Activated gamma-delta T cell treated with Interleukin-2 at 50 U/mL for 16 hours (primary cell): ENCODE measurements around the gene PKP3.
A peak's percentile ranks its signal among the peaks of the same experiment; 100 is the strongest.
"Not testable (repeated sequence)": the region's sequence is repeated elsewhere in the genome, so short reads cannot be mapped to it uniquely, and the experiment has no call there.

ENCODE experiments used
- DNase-seq: peaks from one replicate; pipeline ENCODE4 v3.0.0-alpha.2; 2020

The PKP3 gene

GRCh38 chr11:432501-433100 lies 38.6 kb downstream of the PKP3 start:
- no peak for DNase-seq

DNA sequence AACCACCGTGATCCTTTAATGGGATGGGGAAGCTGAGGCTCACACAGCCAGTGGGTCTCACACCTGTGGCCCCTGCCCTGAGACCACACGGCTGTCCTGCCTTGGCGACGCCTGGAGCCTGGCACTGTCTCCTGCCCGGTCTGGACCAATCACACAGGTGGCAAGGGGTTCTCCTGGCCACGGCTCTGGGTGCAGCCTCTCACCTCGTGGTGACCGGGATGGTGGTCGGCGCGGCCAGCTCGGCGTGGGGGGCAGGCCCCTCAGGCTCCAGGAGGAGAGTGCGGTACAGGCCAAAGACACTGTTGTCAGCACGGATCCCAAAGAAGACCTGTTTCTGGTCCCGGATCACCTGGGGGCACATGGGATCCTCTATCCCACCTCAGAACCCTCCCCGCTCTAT lies 39.1 kb downstream of the PKP3 start:
- DNase-seq, result no peak

DNA sequence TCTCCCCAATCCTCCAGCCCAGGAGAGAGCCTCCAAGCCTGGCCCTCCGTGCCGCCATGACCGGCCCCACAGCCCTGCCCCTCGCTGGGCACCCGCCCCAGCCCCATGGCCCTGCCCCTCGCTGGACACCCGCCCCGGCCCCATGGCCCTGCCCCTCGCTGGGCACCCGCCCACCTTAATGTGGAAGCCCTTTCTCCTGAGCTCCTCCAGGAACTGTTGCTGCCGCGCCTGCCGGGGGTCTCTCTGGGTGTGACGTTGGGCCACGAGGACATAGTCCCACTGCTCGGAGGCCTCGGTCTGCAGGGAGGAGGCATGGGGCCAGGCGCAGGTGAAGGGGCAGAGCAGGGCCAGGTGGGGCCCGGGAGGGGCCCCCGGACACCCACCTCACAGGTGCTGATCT lies 39.6 kb downstream of the PKP3 start:
- no peak for DNase-seq

GRCh38 chr11:434496-434895 lies 40.5 kb downstream of the PKP3 start:
- DNase-seq, result no peak

- not testable (repeated sequence) for DNase-seq
Observed at GRCh38 chr11:434999-435740, 41.2 kb downstream of the PKP3 start.

DNA sequence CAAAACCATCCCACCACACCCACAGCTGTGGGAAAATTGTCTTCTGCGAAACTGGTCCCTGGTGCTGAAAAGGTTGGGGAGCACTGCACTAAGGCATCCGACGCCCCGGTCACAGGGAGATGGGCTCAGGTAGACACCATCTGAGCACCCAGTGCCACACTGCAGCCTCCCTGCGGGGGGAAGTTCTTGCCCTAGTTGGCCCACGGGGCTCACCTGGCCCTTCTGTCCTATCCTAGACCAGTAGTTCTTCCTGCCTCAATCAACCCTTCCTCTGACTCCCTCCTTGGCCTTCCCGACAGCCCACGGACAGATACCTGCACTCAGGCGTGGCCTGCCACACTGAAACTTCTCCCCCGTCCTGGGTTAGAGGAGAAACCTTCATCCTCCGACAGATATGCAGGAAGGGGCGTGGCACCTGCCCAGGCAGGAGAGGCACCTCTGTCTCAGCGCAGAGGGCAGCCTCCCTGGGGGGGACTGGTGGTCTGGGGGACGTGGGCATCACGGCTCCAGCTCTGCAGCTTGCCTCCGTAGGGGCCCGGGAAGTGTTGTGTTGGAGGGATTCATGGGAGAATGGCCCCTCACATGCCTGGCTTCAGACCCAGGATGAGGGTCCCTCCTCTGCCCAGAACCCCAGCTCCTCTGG lies 43.3 kb downstream of the PKP3 start:
- DNase-seq, result no peak

- DNase-seq, result no peak
Observed at GRCh38 chr11:438101-438844, 44.3 kb downstream of the PKP3 start.

- no peak for DNase-seq
Observed at GRCh38 chr11:439315-440064, 45.5 kb downstream of the PKP3 start.

GRCh38 chr11:440065-441042 lies 46.3 kb downstream of the PKP3 start:
- DNase-seq, result no peak

- no peak for DNase-seq
Observed at GRCh38 chr11:441043-441417, 47.0 kb downstream of the PKP3 start.

DNA sequence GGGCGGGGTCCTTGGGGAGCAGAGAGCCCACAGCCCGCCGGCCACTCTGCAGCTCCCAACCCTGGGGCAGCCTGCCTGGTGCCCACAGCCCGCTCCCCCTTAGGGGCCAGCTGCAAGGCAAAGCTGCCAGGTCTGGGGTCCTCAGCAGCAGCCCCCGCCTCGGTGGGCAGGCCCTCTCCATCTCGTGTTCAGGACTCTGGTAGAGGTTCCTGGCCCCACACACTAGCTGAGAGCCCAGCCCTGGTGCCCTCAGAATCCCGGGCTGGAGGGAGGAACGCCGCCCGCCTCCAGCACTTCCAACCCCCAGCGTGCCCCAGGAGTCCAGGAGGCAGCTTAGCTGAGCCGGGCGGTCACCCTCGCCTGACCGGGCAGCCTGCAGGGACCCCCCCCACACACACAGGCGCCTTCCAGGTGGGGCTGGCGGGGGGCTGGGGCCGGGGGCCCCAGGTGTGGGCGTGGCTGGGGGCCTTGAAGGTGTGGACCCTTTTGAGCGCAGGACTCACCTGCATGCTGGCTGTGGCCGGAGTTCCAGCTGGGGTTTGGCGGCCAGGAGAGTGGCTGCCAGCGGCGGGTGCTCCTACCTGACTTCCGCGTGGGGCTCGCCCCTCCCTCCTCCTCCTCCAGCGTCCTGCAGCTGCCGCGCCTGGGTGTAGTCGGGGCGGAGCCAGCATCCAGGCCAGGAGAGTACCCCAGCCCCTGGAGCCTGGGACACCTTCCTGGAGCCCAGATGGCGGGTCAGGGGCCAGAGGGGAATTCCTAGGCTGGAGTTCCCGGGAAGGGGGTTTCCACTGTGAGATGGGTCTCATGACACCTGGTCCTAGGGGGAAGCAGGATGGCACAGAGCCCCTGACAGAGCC lies 47.6 kb downstream of the PKP3 start, which contains the start of gene ANO9:
Gene ANO9 (minus strand): TSS at position 594 of the 857 bp plus-strand sequence. CDS start 85 bp downstream, at position 509.
- peak; percentile 54 for DNase-seq

GRCh38 chr11:442611-443081 lies 48.6 kb downstream of the PKP3 start:
- no peak for DNase-seq

GRCh38 chr11:443542-444199 lies 49.7 kb downstream of the PKP3 start:
- DNase-seq, result no peak

DNA sequence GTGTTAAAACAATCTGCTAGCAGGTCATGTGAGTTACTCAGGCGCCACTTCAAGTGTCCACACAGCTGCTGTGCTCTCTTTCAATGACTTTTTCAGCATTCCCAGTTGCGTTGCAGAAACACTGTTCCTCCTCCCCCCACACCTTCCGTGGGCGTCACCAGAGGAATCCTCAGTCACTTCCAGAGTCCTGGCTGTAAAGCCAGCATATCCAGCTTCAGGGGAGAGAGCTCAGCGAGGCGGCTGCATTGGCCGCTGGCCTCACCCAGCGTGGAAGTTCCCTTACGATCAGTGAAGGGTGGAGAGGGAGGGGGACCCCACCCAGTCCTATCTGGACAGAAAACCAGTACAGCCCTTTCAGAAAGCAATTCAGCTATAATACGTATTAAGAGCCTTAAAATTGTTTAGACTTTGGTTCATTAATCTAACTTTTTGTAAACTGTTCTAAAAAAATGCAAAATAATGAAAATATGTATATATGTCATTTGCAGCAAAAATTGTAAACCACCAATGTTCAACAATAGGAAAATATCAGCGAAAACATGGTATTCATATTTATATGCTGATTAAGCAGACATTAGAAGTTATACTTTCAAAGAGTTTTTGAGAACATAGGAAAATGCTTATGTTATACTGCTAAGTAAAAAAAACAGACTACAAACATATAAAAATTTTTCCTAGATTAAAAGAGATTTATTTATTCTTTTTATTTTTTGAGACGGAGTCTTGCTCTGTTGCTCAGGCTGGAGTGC lies 50.6 kb downstream of the PKP3 start:
- DNase-seq, result no peak

- no peak for DNase-seq
Observed at GRCh38 chr11:445765-446588, 52.0 kb downstream of the PKP3 start.

GRCh38 chr11:446891-447290 lies 52.9 kb downstream of the PKP3 start:
- DNase-seq, result no peak

DNA sequence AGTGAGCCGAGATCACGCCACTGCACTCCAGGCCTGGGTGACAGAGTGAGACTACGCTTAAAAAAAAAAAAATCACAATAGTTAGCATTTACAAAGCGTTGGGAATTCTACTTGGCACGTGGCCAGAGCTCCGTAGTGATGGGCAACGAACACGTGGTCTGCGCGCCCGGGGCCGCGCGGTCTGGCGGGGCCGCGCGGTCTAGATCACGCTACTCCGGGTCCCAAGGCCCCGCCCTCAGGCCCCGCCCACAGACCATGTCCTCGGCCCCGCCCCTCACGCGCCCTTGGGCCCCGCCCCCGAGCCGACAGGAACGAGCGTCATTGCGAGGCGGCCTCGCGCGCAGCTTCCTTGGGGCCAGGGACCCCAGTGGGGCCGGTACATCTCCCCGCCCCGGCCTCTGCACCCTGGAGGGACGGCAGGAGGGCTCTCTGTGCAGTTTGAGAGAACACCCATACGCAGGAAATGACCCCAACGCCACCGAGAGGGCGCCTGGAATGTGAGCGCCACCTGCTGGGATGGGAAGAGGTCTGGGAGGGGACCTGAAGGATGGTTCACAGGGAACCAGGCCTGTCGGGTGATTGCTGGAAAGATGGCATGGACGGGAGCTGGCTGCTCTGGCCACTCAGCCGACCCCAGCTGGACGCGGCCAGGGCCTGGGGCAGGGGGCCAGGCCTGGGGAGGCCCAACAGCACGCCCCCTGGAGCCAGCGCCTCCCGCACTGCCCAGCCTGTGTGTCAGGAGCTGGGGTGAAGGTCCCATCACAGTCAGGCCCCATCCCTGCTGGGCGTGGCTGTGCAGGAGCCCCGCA lies 54.1 kb downstream of the PKP3 start:
- DNase-seq, result peak; percentile 95
